GM18526 (cell line): Measurements from ENCODE around the gene SERPINA1.

ENCODE experiments used
- POLR2A ChIP-seq: IDR thresholded peaks from 3 replicates; pipeline ENCODE4 v1.6.1; 2011; ENCODE audit not compliant: insufficient read length; ENCODE audit errors: extremely low read depth

SERPINA1 gene

DNA sequence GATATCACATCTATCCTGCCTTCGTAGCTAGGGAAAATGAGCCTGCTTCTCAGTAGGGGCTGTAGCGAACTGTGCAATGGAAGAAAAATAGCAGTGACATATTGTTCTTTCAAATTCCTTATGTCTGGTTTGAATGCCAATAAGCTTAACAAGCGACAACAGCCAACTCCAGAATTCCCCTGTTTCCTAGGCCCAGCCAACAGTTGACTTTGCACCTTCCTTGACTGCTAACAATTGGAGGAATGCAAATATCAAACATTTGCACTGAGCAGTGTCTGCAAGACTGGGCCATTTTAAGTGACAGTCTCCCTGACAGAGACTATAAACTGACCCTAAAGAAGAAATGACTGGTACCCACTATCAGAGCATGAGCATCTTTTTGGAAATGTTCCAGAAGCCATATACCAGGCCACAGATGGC is 12.0 kb upstream of the SERPINA1 start:
- TF ChIP-seq POLR2A: no peak

DNA sequence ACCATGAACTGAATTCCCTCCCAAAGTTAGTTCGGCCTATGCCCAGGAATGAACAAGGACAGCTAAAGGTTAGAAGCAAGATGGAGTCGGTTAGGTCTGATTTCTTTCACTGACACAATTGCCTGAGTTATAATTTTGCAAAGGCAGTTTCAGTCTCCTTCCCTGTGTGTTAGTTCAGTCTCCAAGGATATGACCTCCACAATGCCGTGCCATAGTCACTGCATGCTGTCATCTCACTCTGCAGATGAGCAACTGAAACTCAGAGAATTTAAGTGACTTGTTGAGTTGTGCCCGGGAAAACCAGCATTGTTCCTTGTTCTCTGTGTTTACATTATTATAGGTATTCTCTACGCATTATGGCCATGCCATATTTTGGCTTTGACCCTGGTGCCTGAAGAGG is 10.1 kb upstream of the SERPINA1 start:
- TF ChIP-seq POLR2A: no peak

DNA sequence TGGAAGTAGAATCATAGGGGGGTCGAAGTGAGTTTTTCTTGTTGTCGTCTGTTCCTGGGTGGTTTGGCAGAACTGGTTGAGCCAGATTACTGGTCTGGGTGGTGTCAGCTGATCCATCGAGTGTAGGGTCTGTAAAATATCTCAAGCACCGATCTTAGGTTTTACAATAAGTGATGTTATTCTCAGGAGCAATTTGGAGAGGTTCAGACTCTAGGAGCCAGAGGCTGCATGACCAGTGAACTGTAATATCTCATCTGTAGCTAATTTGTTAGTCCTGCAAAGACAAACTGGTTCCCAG is 9.7 kb upstream of the SERPINA1 start:
- no peak for TF ChIP-seq POLR2A

DNA sequence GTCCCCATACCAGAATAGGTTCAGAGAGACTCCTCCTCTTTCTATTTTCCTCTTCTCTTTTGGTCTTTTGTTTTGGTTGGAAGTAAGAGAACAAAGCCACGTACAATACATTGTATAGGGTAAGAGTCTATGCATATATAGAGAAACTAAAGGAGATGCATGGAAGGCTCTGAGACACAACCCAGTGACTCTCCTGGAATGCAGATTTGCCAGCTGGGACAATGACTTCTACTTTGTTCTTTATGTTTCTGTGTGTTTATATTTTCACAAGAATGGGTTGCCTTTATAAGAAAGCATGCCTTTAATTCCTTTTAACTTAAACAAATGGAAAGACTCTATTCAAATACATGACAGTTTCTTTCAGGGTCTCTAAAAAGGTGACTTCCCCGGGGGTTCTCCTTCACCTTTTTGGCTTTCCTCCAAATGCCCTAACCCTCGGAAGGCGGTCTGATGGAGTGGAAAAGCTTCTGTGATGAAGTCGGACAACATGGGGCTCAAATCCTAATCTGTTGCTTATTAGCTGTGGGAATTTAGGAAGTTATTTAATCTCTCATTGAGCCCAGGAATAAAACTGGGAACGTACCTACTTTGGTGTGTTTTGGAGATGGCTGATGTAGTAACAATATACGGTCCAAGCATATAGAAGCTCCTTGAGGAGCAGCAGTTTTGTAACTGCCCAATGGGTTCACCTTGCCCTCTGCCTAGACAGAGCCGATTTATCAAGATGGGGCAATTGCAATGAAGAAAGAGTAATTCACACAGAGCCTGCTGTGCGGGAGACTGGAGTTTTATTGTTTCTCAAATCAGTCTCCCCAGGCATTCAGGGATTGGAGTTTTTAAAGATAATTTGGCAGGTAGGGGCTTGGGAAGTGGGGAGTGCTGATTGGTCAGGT is 9.1 kb upstream of the SERPINA1 start:
- no peak for TF ChIP-seq POLR2A

DNA sequence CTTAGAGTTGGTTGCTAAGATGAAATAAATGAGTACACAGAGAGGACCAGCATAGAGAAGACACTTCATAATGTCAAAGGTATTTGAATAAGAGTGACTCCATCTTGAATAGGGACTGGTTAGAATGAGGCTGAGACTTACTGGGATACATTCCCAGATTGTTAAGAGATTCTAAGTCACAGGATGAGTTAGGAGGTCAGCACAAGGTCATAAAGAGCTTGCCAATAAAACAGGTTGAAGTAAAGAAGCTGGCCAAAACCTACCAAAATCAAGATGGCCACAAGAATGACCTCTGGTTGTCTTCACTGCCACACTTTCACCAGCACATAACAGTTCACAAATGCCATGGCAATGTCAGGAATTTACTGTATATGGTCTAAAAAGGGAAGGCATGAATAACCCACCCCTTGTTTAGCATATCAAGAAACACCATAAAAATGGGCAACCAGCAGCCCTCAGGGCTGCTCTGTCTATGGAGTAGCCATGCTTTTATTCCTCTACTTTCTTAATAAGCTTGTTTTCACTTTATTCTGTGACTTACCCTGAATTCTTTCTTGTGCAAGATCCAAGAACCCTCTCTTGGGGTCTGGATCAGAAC is 8.3 kb upstream of the SERPINA1 start:
- no peak for TF ChIP-seq POLR2A

DNA sequence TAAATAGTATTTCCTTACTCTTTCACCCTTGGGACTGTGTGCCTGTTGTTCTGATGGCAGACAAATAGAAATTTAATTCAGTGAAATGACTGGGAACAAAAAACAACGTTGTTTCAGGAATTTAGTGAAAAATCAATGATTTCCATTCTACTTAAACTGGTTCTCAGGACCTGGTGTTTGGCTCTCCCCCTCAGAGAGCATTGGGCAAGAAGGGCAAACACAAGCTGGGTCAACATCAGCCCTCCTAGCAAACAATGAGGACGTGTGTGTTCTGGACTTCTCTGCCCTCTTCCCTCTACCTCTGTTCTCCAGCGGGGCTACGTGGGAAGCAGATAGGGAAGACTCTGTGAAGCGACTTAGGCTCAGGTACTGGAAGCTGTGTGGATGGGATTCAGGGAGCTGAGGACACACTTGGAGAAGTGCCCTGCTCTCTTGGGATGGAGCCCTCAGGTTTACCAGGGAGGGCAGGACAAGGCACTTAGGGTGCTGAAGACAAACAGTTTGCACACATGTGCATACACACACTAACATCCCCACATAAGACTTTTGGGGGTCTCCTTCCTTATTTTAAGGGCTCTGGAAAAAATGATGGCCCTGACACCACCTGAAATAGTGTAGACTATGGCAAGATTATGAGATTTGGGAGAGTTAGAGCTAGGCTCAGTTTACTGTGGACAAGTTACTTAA is 7.6 kb upstream of the SERPINA1 start:
- TF ChIP-seq POLR2A: no peak

DNA sequence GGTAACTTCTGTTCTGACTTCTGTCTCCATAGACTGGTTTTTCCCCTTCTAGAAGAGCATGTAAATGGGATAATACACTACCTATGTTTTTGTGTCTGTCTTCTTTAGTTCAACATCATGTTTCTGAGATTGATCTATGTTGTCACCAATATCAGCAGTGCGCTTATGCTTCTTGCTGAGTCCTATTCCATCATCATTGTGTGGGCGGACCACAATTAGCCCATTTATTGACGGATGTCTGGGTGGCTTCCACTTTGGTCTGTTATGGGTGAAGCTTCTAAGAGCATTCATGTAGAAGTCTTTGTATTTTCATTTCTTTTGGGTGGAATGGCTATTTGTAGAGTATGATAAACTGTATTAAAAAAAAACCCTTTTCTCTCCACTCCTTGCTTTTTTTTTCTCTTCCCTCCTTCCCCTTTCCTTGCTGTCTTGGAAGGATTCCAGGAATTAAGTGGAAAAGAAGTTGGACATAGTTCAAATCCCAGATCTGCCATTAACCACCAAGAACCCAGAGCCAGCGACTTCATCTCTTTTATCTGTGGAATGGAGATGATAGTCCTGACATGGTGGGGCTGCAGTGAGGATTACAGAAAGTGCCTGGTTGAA is 7.0 kb upstream of the SERPINA1 start:
- TF ChIP-seq POLR2A: no peak

DNA sequence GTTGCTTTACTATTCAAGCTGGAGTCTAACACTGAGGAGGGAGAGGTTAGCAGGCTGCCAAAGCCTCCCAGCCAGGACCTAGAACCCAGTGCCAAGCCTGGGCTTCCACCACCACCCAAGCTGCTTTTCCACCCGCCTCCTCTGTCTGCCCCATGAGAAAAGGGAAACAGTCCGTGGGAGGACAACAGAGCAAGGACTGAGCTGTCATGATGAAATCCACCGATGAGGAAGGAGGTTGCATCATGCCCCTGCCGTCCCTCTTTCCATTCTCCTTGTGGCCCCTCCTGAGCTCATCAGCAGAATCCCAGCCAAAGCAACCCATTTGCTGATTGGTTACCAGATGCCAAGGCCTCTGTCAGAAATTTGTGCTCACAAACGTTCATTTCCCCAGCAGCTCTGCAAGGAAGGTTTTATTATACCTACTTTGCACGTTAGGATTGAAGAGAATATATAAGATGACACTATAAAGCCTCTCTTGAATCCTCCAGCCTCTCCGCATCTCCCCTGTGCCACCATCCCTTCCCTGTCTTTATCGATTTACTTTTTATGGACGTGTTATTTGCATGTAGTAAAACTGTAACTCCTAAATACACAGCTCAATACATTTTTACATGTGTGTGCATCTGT is 6.3 kb upstream of the SERPINA1 start:
- no peak for TF ChIP-seq POLR2A

DNA sequence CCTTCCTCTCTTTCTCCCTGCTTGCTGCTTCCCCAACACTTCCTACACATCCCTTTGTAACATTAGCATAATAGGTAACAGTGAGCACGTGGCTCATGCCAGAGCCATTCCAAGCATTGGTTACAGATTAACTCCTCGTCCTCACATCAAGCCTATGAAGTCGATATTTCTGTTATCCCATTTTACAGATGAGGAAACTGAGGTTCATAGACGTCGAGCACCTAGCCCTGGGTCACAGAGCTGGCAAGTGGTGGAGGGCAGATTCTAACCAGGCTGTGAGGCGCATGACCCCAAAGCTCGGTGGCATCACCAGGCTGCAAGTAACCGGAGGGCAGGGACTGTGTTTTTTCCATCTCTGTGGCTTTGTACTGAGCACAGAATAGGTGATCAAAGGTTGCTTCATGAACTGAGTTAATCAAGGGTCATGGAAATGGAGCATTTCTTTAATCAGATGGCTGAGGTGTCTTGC is 5.7 kb upstream of the SERPINA1 start:
- TF ChIP-seq POLR2A: no peak

DNA sequence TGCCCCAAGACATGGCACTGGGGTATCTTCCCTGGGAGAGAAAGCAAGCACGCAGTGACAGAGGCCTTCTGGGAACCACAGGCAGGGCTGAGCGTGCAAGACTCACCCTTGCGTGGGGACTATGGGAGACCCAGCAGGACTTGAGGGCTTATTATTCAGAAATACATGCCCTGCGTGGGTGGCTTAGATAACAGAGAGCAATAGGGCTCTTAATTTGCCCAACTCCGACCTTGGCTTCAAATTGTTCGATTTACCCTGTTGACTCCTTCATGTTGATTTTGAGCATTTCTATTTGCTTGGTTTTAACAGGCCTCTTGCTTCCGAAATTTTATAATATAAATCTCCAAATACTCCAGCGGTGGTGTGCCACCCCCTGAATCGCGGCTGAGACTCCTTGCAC is 5.1 kb upstream of the SERPINA1 start:
- TF ChIP-seq POLR2A: no peak

DNA sequence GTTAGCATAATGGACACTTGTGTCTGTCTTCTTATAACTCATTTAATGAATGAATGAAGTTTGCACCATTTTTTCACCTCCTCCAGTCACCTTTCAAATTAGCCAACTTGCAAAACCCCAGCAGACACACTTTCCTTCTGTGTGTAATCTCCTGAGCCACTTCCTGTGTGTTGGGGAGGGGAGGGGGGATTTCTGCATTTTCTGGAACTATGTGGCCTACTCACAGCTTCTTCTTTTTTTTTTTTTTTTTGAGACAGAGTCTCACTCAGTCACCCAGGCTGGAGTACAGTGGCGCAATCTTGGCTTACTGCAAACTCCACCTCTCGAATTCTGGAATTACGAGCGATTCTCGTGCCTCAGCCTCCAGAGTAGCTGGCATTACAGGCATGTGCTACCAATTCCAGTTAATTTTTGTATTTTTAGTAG is 4.1 kb upstream of the SERPINA1 start:
- no peak for TF ChIP-seq POLR2A

DNA sequence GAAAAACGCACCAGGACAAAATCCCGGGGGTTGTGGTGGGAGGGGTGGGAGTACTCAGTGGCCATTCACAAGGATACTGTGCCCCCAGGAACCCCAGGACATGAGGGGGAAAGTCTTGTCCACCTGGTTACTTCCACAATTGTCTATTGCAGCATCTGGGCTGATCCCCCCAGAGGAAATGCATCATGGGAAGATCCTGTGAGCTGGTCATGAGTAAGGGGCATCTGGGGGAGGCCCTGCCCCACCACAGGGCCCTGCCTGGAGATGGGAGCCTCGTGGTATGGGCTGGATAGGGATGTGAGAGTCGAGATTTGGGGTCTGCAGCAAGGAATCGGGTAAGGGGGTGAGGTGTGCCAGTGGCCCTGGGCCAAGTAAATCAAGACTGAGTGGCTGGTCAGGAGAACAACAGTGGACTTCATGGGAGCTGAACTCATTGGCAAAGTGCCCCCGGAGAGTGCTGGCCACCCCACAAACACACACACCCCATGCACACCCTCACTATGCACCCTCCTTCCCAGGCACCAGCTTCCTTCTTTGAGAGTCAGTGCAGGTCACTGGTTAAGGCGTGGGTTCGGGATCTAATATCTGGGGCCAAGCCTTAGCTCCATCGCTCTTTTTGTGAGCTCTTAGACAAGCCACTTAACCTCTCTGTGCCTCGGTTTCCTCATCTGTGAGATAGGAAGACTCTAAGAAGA is 3.0 kb upstream of the SERPINA1 start:
- no peak for TF ChIP-seq POLR2A

DNA sequence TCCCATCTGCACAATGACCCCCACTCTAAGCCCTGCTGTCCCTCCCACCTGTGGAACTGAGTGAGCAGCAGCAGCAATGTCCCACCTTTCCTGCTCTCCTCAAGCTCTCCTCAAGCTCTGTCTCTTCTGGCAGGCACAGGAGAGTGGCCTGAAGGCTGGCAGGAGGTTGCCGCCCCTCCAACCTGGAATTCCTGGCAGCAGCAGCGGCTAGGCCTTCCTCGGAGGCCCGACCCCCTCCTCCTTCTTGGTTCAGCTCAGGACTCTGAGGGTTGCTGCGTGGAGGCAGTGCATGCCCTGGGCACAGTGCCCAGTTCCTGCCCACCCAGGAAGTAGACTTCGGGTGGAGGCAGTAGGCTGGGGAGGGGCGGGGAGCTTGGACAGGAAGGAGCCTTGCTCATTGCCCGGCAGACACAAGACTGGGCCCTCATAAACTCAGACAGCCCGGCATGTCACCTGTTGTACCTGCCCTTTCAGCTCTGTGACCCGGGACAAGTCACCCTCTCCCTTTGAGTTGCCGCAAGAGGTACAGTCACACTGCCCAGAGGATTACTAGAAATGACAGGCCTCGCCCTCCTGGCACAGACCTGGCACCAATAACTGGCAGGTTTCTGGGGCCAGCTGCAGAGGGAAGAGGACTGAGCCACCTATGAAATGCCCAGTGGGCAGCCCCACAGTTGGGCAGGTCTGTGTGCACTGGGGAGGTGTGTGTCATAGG is 2.1 kb upstream of the SERPINA1 start:
- no peak for TF ChIP-seq POLR2A

DNA sequence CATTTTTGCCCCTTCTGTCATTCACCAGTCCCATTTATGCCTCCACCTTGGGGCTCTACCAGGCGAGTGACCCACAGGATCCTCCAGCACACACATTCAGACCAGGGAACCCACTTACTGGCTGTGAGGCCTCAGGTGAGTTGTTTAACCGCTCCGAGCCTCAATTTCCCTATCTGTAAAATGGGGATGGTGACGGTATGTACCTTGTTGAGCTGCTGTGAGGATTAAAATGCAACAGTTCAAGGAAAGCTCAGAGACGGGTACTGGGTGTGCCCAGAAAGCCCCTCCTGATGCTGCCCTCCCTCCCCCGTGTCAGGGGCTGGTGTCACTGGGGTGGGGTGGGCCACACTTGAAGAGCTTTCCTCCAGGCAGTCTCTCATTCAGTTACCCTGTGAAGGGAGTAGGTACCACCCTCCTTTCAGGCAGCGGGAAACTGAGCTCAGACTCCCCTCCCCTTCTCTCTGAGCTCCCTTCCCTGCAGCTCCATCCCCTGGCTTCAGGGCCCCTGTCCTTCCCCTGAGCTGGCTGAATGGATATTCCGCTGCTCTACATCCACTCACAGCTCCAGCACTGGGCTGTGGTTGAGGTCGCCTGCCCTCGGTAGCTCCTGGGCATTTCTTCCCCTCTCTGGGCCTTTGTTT is 1.4 kb upstream of the SERPINA1 start:
- no peak for TF ChIP-seq POLR2A

DNA sequence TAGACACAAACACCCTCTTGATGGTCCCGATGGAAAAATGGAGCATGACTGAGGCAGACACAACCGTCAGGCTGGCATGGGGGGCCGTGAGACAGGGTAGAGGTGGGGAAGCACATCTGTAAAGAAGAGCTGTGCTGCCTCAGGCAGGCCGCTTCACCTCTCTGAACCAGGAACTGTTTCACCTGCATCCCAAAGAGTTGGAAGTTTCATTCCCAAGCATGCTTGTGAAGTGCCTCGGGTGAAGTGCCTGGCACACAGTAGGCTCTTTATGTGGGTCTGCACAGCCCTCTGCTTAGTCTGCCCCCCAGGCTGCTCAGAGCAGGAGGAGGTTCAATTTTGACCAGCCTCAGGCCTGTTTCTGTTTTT is 685 bp upstream of the SERPINA1 start:
- no peak for TF ChIP-seq POLR2A
